IMR-90 (cell line): ENCODE measurements around the gene RBMS3. TPM values are rescaled to one million over a fixed set of nuclear protein-coding genes. Genes with fewer than 3 reads are reported as not detected.

Experiments
- ATAC-seq: fragments of 200-7000 bp; cut with Tn5 transposase; 2 replicates; pipeline ENCODE4 v1.9.1; 2020; ENCODE audit warnings: low read depth, mild to moderate bottlenecking, moderate library complexity
- BruUV-seq: library from RNA; stranded (reverse); fragments of 400-500 nt; replicated peaks from 2 replicates; lab custom pipeline; 2021; lab: Mats Ljungman, UMichigan
- CTCF ChIA-PET: fragments of 300-600 bp; formaldehyde crosslinking; extraction: SDS; loops from one replicate; lab custom pipeline; 2021; ENCODE audit warnings: antibody characterized with exemption; lab: Yijun Ruan, JAX
- POLR2A ChIA-PET: fragments of 300-600 bp; sonication (Branson Sonifier 250); formaldehyde crosslinking; loops from one replicate; lab custom pipeline; 2022; ENCODE audit warnings: antibody characterized with exemption; ENCODE audit not compliant: unreplicated experiment; lab: Charles Lee
- DNase-seq: peaks from one replicate; pipeline ENCODE4 v3.0.0; 2013
- H2AFZ ChIP-seq: replicated peaks from 2 replicates; pipeline ENCODE3; 2013; ENCODE audit warnings: low read length, mild to moderate bottlenecking; ENCODE audit not compliant: poor library complexity
- H2AK5ac ChIP-seq: 2 replicates; pipeline ENCODE4 v1.6.1; 2013; ENCODE audit warnings: low read depth, low read length, inconsistent platforms
- H2AK9ac ChIP-seq: replicated peaks from 2 replicates; pipeline ENCODE3; 2013; ENCODE audit warnings: mild to moderate bottlenecking, low read depth, low read length, moderate library complexity; ENCODE audit not compliant: poor library complexity
- H2BK120ac ChIP-seq: 2 replicates; pipeline ENCODE4 v1.6.1; 2013; ENCODE audit warnings: low read depth, low read length, inconsistent platforms
- H2BK15ac ChIP-seq: 3 replicates; pipeline ENCODE4 v1.6.1; 2013; ENCODE audit warnings: low read depth, low read length, inconsistent platforms
- H2BK20ac ChIP-seq: 2 replicates; pipeline ENCODE4 v1.6.1; 2013; ENCODE audit warnings: low read depth, mild to moderate bottlenecking, inconsistent platforms, low read length, moderate library complexity
- H2BK5ac ChIP-seq: 2 replicates; pipeline ENCODE4 v1.6.1; 2013; ENCODE audit warnings: mild to moderate bottlenecking, low read depth, low read length, inconsistent platforms; ENCODE audit not compliant: poor library complexity, severe bottlenecking
- H3K14ac ChIP-seq: replicated peaks from 2 replicates; pipeline ENCODE4 v1.6.1; 2013; ENCODE audit warnings: low read depth, low read length, inconsistent platforms
- H3K18ac ChIP-seq: 2 replicates; pipeline ENCODE4 v1.6.1; 2013; ENCODE audit warnings: low read depth, low read length, control low read depth
- H3K23ac ChIP-seq: 2 replicates; pipeline ENCODE4 v1.6.1; 2013; ENCODE audit warnings: low read depth, low read length, inconsistent platforms
- H3K27ac ChIP-seq: 2 replicates; pipeline ENCODE4 v1.5.1; 2013; ENCODE audit warnings: mild to moderate bottlenecking, control low read depth, low read length; ENCODE audit not compliant: insufficient read depth
- H3K27me3 ChIP-seq: 2 replicates; pipeline ENCODE4 v1.6.1; 2013; ENCODE audit warnings: low read length; ENCODE audit not compliant: control insufficient read depth, insufficient read depth
- H3K36me3 ChIP-seq: 2 replicates; pipeline ENCODE4 v1.6.1; 2013; ENCODE audit warnings: low read length, mixed read lengths; ENCODE audit not compliant: control insufficient read depth, insufficient read depth
- H3K4ac ChIP-seq: 2 replicates; pipeline ENCODE4 v1.6.1; 2013; ENCODE audit warnings: low read depth, low read length, inconsistent platforms
- H3K4me1 ChIP-seq: 2 replicates; pipeline ENCODE4 v1.6.1; 2013; ENCODE audit warnings: low read length, mixed read lengths; ENCODE audit not compliant: control insufficient read depth, insufficient read depth
- H3K4me2 ChIP-seq: 2 replicates; pipeline ENCODE4 v1.6.1; 2013; ENCODE audit warnings: low read depth, mild to moderate bottlenecking, control low read depth, low read length, moderate library complexity
- H3K4me3 ChIP-seq: 2 replicates; pipeline ENCODE4 v1.5.1; 2013; ENCODE audit warnings: low read depth, mild to moderate bottlenecking, control low read depth, low read length, moderate library complexity; ENCODE audit not compliant: insufficient read depth
- H3K56ac ChIP-seq: 2 replicates; pipeline ENCODE4 v1.6.1; 2013; ENCODE audit warnings: low read length, inconsistent platforms; ENCODE audit not compliant: insufficient read depth; ENCODE audit errors: extremely low read depth
- H3K79me1 ChIP-seq, 2 experiments: 2 replicates each; pipeline ENCODE4 v1.6.1; 2013; ENCODE audit warnings: low read length in 2 of 2, inconsistent platforms in 1 of 2, low read depth in 1 of 2
- H3K9ac ChIP-seq: 2 replicates; pipeline ENCODE4 v1.6.1; 2013; ENCODE audit warnings: low read depth, low read length, control low read depth
- H3K9me1 ChIP-seq: 2 replicates; pipeline ENCODE4 v1.6.1; 2013; ENCODE audit warnings: low read length, inconsistent platforms; ENCODE audit not compliant: insufficient read depth
- H3K9me3 ChIP-seq: 2 replicates; pipeline ENCODE4 v1.6.1; 2013; ENCODE audit warnings: low read length; ENCODE audit not compliant: control insufficient read depth, insufficient read depth
- H4K20me1 ChIP-seq: 2 replicates; pipeline ENCODE4 v1.6.1; 2013; ENCODE audit warnings: low read length, inconsistent platforms; ENCODE audit not compliant: insufficient read depth
- H4K5ac ChIP-seq: 2 replicates; pipeline ENCODE4 v1.6.1; 2013; ENCODE audit warnings: mild to moderate bottlenecking, low read depth, low read length, control low read depth
- H4K8ac ChIP-seq, 2 experiments: 2 replicates each; pipeline ENCODE4 v1.6.1; 2013; ENCODE audit warnings: low read depth in 2 of 2, low read length in 2 of 2, control low read depth in 1 of 2, inconsistent platforms in 1 of 2
- H4K91ac ChIP-seq: 2 replicates; pipeline ENCODE4 v1.6.1; 2013; ENCODE audit warnings: low read depth, low read length, inconsistent platforms; ENCODE audit not compliant: insufficient read depth
- BHLHE40 ChIP-seq: fragments of 150-350 bp; IDR thresholded peaks from 2 replicates; pipeline ENCODE4 v1.6.1; 2016; ENCODE audit warnings: mild to moderate bottlenecking, low read depth, low read length
- CEBPB ChIP-seq: IDR thresholded peaks from 2 replicates; pipeline ENCODE4 v1.6.1; 2012; ENCODE audit warnings: low read depth, low read length, improper control_type of control experiment
- CHD1 ChIP-seq: IDR thresholded peaks from 2 replicates; pipeline ENCODE4 v1.6.1; 2012; ENCODE audit warnings: low read depth, low read length, improper control_type of control experiment
- MAZ ChIP-seq: IDR thresholded peaks from 2 replicates; pipeline ENCODE4 v1.6.1; 2012; ENCODE audit warnings: low read depth, mild to moderate bottlenecking, low read length, improper control_type of control experiment, moderate library complexity, borderline replicate concordance
- MXI1 ChIP-seq: IDR thresholded peaks from 2 replicates; pipeline ENCODE4 v1.6.1; 2012; ENCODE audit warnings: low read depth, mild to moderate bottlenecking, low read length, moderate library complexity, borderline replicate concordance
- NFE2L2 ChIP-seq: fragments of 150-350 bp; IDR thresholded peaks from 2 replicates; pipeline ENCODE4 v1.6.1; 2016; ENCODE audit warnings: low read depth, mild to moderate bottlenecking, low read length
- RAD21 ChIP-seq: IDR thresholded peaks from 2 replicates; pipeline ENCODE4 v1.6.1; 2012; ENCODE audit warnings: low read length, improper control_type of control experiment
- RCOR1 ChIP-seq: IDR thresholded peaks from 2 replicates; pipeline ENCODE4 v1.6.1; 2012; ENCODE audit warnings: mild to moderate bottlenecking, low read length, improper control_type of control experiment; ENCODE audit not compliant: insufficient replicate concordance
- RFX5 ChIP-seq: IDR thresholded peaks from 2 replicates; pipeline ENCODE4 v1.8.0; 2012; ENCODE audit warnings: low read depth, mild to moderate bottlenecking, low read length, moderate library complexity
- SMC3 ChIP-seq: fragments of 150-350 bp; IDR thresholded peaks from 2 replicates; pipeline ENCODE4 v1.6.1; 2016; ENCODE audit warnings: low read depth, mild to moderate bottlenecking, antibody characterized with exemption, low read length, moderate library complexity
- WGBS, 2 experiments: methylation state at CpG; one replicate each; pipeline versions ENCODE4 v1.1.5 to v1.1.7; 2013; ENCODE audit warnings: missing lambda C conversion rate in 2 of 2; ENCODE audit not compliant: insufficient read length in 1 of 2; ENCODE audit errors: extremely low coverage in 2 of 2; 5-methylcytosine and 5-hydroxymethylcytosine counted together
- dilution Hi-C: fragments of 300-500 bp; cut with HindIII; formaldehyde crosslinking; loops from one replicate; pipeline ENCODE4 v1.14.3; 2018; ENCODE audit warnings: low sequenced_read_pairs; ENCODE audit not compliant: unreplicated experiment
- in situ Hi-C: fragments of 300-500 bp; cut with MboI; formaldehyde crosslinking; loops from 3 replicates; pipeline ENCODE4 v1.14.3; 2019; ENCODE audit warnings: low sequenced_read_pairs, inconsistent platforms, mixed read lengths
- intact Hi-C: fragments of 100-400 bp; cut with micrococcal nuclease; formaldehyde crosslinking; loops from 2 replicates; pipeline ENCODE4 v1.10.0; 2022
- polyA plus RNA-seq, 3 experiments: library from polyadenylated mRNA; depleted of rRNA; stranded (reverse); fragments of >200 nt; gene quantifications; 2 replicates each; pipeline ENCODE4 v1.2.3, GENCODE V29; 2012; ENCODE audit warnings: low replicate concordance in 1 of 3
- total RNA-seq: library from RNA; depleted of rRNA; stranded (reverse); fragments of >200 nt; gene quantifications from 2 replicates; pipeline ENCODE4 v1.2.3, GENCODE V29; 2012
- TF ChIP-seq, protein P1 (sequence below): fragments of 150-350 bp; IDR thresholded peaks from 2 replicates; pipeline ENCODE4 v1.6.1; 2016; ENCODE audit warnings: low read depth, mild to moderate bottlenecking, low read length, moderate library complexity, borderline replicate concordance
- TF ChIP-seq, protein P2 (sequence below): fragments of 150-350 bp; IDR thresholded peaks from 2 replicates; pipeline ENCODE4 v1.6.1; 2017; ENCODE audit warnings: mild to moderate bottlenecking, antibody characterized with exemption, low read length, low read depth
- TF ChIP-seq, protein P3 (sequence below): conservative IDR thresholded peaks from 2 replicates; pipeline ENCODE4 v1.5.1; 2012; ENCODE audit warnings: mild to moderate bottlenecking, low read depth, low read length, improper control_type of control experiment

RBMS3 gene
- total and polyA plus RNA-seq, 2 of the 4 experiments (the other 2 are of a cell fraction), result 15.2 to 127 TPM

DNA sequence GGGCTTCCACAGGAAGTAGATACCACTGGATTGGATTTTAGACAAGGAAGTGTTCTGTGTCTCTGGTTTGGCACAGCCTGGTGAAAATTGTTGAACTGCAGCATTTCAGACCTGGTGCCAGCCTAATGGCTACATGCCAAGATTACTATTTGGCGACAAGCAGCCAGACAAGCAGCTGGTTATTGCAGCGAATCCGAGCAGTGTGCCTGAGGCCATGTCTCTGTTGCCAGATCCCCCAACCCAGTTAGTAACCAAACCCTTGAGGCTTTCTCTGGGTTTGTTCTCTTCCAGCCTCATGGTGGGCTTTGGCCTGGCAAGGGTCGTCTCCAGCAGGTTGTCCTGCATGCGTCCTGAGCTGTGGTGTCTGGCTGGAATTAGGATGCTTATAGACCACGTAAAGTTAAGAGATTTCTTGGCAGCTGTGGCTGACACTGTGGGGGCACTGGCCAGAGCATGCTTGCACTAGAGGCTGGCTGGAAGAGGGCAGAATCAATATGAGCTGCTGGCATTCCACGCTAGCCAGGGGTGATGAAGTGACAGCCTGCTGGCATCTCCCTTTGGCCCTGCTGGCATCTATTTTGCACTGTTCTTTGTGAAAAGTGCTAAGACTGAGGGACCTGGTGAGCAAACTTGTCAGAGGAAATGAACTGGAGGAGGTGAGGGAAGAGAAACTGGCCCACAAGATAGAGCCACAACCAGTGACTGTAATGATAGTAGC is 172.6 kb downstream of the RBMS3 start:
- CTCF ChIA-PET, result interaction anchor here (0.6 to 1.3 kb wide), 2 partner anchors 9 to 240 kb away, joined by 3 read pairs; no protein-coding TSS in a partner anchor
- H3K4me3 ChIP-seq, result no peak overlapping the region
- in situ Hi-C loops, result no loop called here
- H3K23ac ChIP-seq, result 0 out of 2 replicates have a peak overlapping the region, but pooled peaks have one; percentile 3
- 0 out of 2 replicates have a peak overlapping the region, but pooled peaks have one; percentile 22 for H2AK5ac ChIP-seq
- no peaks in the 10 kb centered on the region for H3K27me3 ChIP-seq
- no peak overlapping the region for H3K4me2 ChIP-seq
- H2BK15ac ChIP-seq, result no peak overlapping the region
- H3K9me1 ChIP-seq, result peaks cover 7% of the 10 kb centered on the region; the same call in 1 of the 2 replicates
- ATAC-seq (no peak), DNase-seq (no peak)
- TF ChIP-seq SMC3 (no peak), CEBPB (no peak), RAD21 (no peak), NFE2L2 (no peak), CHD1 (no peak), RCOR1 (no peak), BHLHE40 (no peak), RFX5 (no peak), MXI1 (no peak), MAZ (no peak)
- TF ChIP-seq, protein P1, sequence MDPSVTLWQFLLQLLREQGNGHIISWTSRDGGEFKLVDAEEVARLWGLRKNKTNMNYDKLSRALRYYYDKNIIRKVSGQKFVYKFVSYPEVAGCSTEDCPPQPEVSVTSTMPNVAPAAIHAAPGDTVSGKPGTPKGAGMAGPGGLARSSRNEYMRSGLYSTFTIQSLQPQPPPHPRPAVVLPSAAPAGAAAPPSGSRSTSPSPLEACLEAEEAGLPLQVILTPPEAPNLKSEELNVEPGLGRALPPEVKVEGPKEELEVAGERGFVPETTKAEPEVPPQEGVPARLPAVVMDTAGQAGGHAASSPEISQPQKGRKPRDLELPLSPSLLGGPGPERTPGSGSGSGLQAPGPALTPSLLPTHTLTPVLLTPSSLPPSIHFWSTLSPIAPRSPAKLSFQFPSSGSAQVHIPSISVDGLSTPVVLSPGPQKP, result no peak
- TF ChIP-seq, protein P2, sequence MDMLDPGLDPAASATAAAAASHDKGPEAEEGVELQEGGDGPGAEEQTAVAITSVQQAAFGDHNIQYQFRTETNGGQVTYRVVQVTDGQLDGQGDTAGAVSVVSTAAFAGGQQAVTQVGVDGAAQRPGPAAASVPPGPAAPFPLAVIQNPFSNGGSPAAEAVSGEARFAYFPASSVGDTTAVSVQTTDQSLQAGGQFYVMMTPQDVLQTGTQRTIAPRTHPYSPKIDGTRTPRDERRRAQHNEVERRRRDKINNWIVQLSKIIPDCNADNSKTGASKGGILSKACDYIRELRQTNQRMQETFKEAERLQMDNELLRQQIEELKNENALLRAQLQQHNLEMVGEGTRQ, result no peak
- TF ChIP-seq, protein P3, sequence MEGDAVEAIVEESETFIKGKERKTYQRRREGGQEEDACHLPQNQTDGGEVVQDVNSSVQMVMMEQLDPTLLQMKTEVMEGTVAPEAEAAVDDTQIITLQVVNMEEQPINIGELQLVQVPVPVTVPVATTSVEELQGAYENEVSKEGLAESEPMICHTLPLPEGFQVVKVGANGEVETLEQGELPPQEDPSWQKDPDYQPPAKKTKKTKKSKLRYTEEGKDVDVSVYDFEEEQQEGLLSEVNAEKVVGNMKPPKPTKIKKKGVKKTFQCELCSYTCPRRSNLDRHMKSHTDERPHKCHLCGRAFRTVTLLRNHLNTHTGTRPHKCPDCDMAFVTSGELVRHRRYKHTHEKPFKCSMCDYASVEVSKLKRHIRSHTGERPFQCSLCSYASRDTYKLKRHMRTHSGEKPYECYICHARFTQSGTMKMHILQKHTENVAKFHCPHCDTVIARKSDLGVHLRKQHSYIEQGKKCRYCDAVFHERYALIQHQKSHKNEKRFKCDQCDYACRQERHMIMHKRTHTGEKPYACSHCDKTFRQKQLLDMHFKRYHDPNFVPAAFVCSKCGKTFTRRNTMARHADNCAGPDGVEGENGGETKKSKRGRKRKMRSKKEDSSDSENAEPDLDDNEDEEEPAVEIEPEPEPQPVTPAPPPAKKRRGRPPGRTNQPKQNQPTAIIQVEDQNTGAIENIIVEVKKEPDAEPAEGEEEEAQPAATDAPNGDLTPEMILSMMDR, result no peak
- H2BK120ac ChIP-seq, result no peak overlapping the region
- BruUV-seq, result no TSS peak
- POLR2A ChIA-PET, result no interaction called here
- peaks cover 8% of the 10 kb centered on the region; the same call in 1 of the 2 replicates for H3K4me1 ChIP-seq
- H2BK5ac ChIP-seq, result no peak overlapping the region
- H4K5ac ChIP-seq, result peak overlapping the region; percentile 12; the same call in 1 of the 2 replicates
- no peaks in the 10 kb centered on the region for H4K20me1 ChIP-seq
- H4K91ac ChIP-seq, result no peak overlapping the region
- no peak overlapping the region for H3K18ac ChIP-seq
- 0 out of 4 replicates have a peak overlapping the region, but pooled peaks have one; percentile 34 to 36 for H4K8ac ChIP-seq
- no peak overlapping the region for H3K56ac ChIP-seq
- no peak overlapping the region for H2AK9ac ChIP-seq
- H2AFZ ChIP-seq, result no peak overlapping the region
- no peak overlapping the region for H3K27ac ChIP-seq
- peaks cover 35 to 38% of the 10 kb centered on the region in 2 experiments for H3K79me1 ChIP-seq
- WGBS, 2 experiments, result 68% methylated on average over 5 of the region's 7 CpGs; no CpG with 5 or more reads in 1 of the 2 experiments
- no peak overlapping the region for H2BK20ac ChIP-seq
- no peak overlapping the region for H3K14ac ChIP-seq
- H3K36me3 ChIP-seq, result peaks cover 5% of the 10 kb centered on the region
- H3K4ac ChIP-seq, result no peak overlapping the region
- dilution Hi-C loops, result no loop called here
- H3K9me3 ChIP-seq, result no peaks in the 10 kb centered on the region
- no peak overlapping the region for H3K9ac ChIP-seq
- intact Hi-C loops, result no loop called here
